Measurements from ENCODE around the gene MYADML2. TPM values are rescaled to one million over a fixed set of nuclear protein-coding genes. Genes with fewer than 3 reads are reported as not detected.

MYADML2 gene
- total and polyA plus RNA-seq, 2 donors: 0.42 TPM; not detected in 1

- Histone ChIP-seq H3K27ac (ENCODE audit: low read depth) (no peak overlapping the region), H3K4me1 (ENCODE audit: insufficient read depth) (no peaks in the 10 kb centered on the region), H3K4me3 (ENCODE audit: low read depth, low read length) (no peak overlapping the region), H3K36me3 (ENCODE audit: insufficient read depth) (peaks cover 7% of the 10 kb centered on the region)
- WGBS: 93% methylated on average over 31 of the region's 31 CpGs
- no peak for DNase-seq (ENCODE audit: extremely low spot score)
Measured at GRCh38 chr17:81913394-81914102, 33.5 kb downstream of the MYADML2 start.

GRCh38 chr17:81912441-81913309, 34.4 kb downstream of the MYADML2 start:
- H3K4me3 ChIP-seq (ENCODE audit: low read depth, low read length): no peak overlapping the region
- DNase-seq (ENCODE audit: extremely low spot score): no peak
- no peaks in the 10 kb centered on the region for H3K4me1 ChIP-seq (ENCODE audit: insufficient read depth)
- H3K27ac ChIP-seq (ENCODE audit: low read depth): no peak overlapping the region
- WGBS: 89% methylated on average over 32 of the region's 32 CpGs
- peaks cover 7% of the 10 kb centered on the region for H3K36me3 ChIP-seq (ENCODE audit: insufficient read depth)

GRCh38 chr17:81911969-81912368, 35.1 kb downstream of the MYADML2 start:
- Histone ChIP-seq H3K27ac (ENCODE audit: low read depth) (no peak overlapping the region), H3K4me1 (ENCODE audit: insufficient read depth) (no peaks in the 10 kb centered on the region)

GRCh38 chr17:81911277-81911961, 35.6 kb downstream of the MYADML2 start, which contains the start of gene PCYT2:
TSS of gene PCYT2 (minus strand) at chr17:81911399. CDS start at chr17:81911355, 44 bp downstream.
- no peak for DNase-seq (ENCODE audit: extremely low spot score)
- H3K4me3 ChIP-seq (ENCODE audit: low read depth, low read length): peak within 1 kb of the TSS; percentile 75
- no peak within 1 kb of the TSS for H3K27ac ChIP-seq (ENCODE audit: low read depth)
- H3K4me1 ChIP-seq (ENCODE audit: insufficient read depth): no peaks in the 10 kb centered on the region
- WGBS: 2% methylated on average over 84 of the region's 84 CpGs
- peaks cover 7% of the 10 kb centered on the region for H3K36me3 ChIP-seq (ENCODE audit: insufficient read depth)

More at GRCh38 chr17:81911969-81912368, 35.1 kb downstream of the MYADML2 start:
- Histone ChIP-seq H3K4me3 (ENCODE audit: low read depth, low read length) (no peak overlapping the region), H3K36me3 (ENCODE audit: insufficient read depth) (peaks cover 7% of the 10 kb centered on the region)
- 87% methylated on average over 19 of the region's 19 CpGs for WGBS
- no peak for DNase-seq (ENCODE audit: extremely low spot score)

DNA sequence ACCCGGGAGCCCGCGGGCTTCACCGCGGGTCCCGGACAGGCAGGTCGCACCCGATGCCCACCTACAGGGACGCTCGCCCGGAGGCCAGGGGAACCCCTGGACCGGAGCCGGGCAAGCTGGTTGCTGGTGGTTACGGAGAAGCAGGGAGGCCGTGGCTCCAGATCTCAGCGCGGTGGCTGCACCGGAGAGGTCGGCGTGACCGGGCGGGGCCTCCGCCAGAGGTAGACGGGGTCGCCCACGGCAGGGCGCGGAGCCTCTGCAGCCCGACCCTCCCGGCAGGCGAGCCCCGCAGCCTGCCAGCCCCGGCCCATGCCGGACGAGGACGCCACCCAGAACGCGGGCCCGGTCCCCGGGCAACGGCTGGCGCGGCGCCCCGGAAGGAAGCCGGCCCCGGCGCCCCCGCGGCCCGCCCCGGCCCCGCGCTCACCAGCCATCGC, 36.2 kb downstream of the MYADML2 start:
- Histone ChIP-seq H3K27ac (ENCODE audit: low read depth) (no peak overlapping the region), H3K4me1 (ENCODE audit: insufficient read depth) (no peaks in the 10 kb centered on the region)
- no peak for DNase-seq (ENCODE audit: extremely low spot score)

GRCh38 chr17:81909966-81910839, 36.8 kb downstream of the MYADML2 start:
- Histone ChIP-seq H3K27ac (ENCODE audit: low read depth) (no peak overlapping the region), H3K4me3 (ENCODE audit: low read depth, low read length) (peak overlapping the region; percentile 75), H3K36me3 (ENCODE audit: insufficient read depth) (peaks cover 4% of the 10 kb centered on the region), H3K4me1 (ENCODE audit: insufficient read depth) (no peaks in the 10 kb centered on the region)
- DNase-seq (ENCODE audit: extremely low spot score): no peak
- 41% methylated on average over 23 of the region's 23 CpGs for WGBS

More for the DNA sequence above, 36.2 kb downstream of the MYADML2 start:
- WGBS: 1% methylated on average over 55 of the region's 55 CpGs
- Histone ChIP-seq H3K4me3 (ENCODE audit: low read depth, low read length) (peak overlapping the region; percentile 75), H3K36me3 (ENCODE audit: insufficient read depth) (peaks cover 7% of the 10 kb centered on the region)

DNA sequence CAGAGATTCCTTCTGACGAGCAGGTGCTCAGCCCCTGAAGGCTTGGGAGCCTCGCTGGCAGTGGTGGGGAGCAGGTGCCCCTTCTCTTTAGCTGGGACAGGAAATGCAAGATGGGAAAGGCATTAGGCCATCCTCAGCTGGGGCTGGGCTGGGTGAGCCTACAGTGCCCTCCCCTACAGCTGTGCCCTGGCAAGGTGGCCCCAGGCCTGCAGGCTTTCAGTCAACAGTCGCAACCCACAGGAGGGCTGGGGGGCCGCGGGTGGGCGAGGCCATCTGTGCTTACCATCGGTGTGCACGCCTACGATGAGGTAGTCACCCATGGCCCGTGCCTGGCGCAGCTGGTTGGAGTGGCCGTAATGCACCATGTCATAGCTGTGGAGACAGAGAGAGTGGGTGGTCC, 37.8 kb downstream of the MYADML2 start:
- H3K36me3 ChIP-seq (ENCODE audit: insufficient read depth): no peaks in the 10 kb centered on the region
- no peaks in the 10 kb centered on the region for H3K4me1 ChIP-seq (ENCODE audit: insufficient read depth)
- no peak for DNase-seq (ENCODE audit: extremely low spot score)
- 96% methylated on average over 12 of the region's 12 CpGs for WGBS
- no peak overlapping the region for H3K27ac ChIP-seq (ENCODE audit: low read depth)
- H3K4me3 ChIP-seq (ENCODE audit: low read depth, low read length): no peak overlapping the region

DNA sequence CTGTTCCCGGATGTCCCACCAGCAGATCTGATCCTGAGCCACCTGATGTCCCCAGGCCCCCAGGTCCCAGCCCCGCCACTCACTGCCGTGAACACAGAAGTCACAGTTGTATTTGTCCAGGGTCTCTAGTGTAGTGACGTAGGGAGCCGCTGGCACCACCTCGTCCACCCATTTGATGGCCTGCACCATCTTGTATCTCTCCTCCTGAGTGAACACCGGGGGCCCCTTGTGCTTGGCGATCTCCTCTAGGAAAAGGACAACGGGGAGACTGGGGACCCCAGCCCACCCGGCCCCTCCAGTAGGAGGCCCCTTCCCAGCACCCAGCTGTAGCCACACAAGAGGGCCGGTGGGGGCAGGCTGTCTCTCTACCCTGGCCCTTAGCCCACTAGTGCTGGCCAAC, 38.2 kb downstream of the MYADML2 start:
- DNase-seq (ENCODE audit: extremely low spot score): no peak
- no peak overlapping the region for H3K4me3 ChIP-seq (ENCODE audit: low read depth, low read length)
- no peaks in the 10 kb centered on the region for H3K4me1 ChIP-seq (ENCODE audit: insufficient read depth)
- whole genome bisulfite sequencing: 97% methylated on average over 11 of the region's 11 CpGs
- H3K27ac ChIP-seq (ENCODE audit: low read depth): no peak overlapping the region
- no peaks in the 10 kb centered on the region for H3K36me3 ChIP-seq (ENCODE audit: insufficient read depth)

- Histone ChIP-seq H3K27ac (ENCODE audit: low read depth) (no peak overlapping the region), H3K36me3 (ENCODE audit: insufficient read depth) (no peaks in the 10 kb centered on the region), H3K4me3 (ENCODE audit: low read depth, low read length) (no peak overlapping the region), H3K4me1 (ENCODE audit: insufficient read depth) (no peaks in the 10 kb centered on the region)
- DNase-seq (ENCODE audit: extremely low spot score): no peak
- WGBS: 91% methylated on average over 26 of the region's 26 CpGs
Measured at GRCh38 chr17:81907219-81908145, 39.6 kb downstream of the MYADML2 start.

- Histone ChIP-seq H3K4me1 (ENCODE audit: insufficient read depth) (no peaks in the 10 kb centered on the region), H3K4me3 (ENCODE audit: low read depth, low read length) (no peak overlapping the region), H3K27ac (ENCODE audit: low read depth) (no peak overlapping the region), H3K36me3 (ENCODE audit: insufficient read depth) (no peaks in the 10 kb centered on the region)
- no peak for DNase-seq (ENCODE audit: extremely low spot score)
- 92% methylated on average over 15 of the region's 15 CpGs for WGBS
Measured at GRCh38 chr17:81906476-81907218, 40.4 kb downstream of the MYADML2 start.

DNA sequence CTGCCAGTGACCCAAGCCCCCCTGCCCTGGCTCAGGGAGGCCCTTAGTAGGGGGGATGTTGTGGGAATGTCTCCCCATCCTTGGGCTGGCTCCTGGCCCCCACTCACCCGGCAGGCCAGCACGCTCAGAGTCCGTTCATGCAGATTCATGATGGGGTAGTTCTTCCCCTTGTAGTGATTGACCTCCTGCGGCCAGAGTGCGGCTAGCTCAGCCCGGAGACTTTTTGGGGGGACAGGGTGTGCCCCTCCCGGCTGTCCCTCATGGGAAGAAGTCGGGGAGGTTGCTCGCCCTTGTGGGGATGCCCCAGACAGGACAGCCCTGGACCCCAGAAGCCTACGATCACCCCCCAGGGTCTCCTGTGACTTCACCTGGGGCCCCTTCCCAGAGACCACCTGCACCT, 41.0 kb downstream of the MYADML2 start:
- Histone ChIP-seq H3K36me3 (ENCODE audit: insufficient read depth) (no peaks in the 10 kb centered on the region), H3K4me3 (ENCODE audit: low read depth, low read length) (no peak overlapping the region), H3K27ac (ENCODE audit: low read depth) (no peak overlapping the region), H3K4me1 (ENCODE audit: insufficient read depth) (no peaks in the 10 kb centered on the region)
- no peak for DNase-seq (ENCODE audit: extremely low spot score)
- WGBS: 95% methylated on average over 10 of the region's 10 CpGs

Data from urinary bladder (tissue), 4 donors.